Measurements from ENCODE around the gene LRBA. TPM values are rescaled to one million over a fixed set of nuclear protein-coding genes. Genes with fewer than 3 reads are reported as not detected.

Gene LRBA
- total RNA-seq, 1 donor from 2014 or later, result 66.2 TPM

DNA sequence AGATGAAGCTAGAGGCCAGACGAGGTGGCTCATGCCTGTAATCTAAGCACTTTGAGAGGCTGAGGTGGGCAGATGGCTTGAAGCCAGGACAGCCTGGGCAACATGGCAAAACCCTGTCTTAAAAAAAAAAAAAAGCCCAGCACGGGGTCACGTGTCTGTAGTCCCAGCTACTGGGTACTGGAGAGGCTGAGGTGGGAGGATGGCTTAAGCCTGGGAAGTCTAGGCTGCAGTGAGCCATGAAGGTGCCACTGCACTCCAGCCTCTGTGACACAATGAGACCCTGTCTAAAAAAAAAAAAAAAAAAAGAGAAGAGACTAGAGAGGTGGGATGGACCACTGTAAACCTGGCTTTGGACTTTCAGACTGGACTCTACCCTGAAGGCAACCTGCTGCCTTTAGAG is 10.7 kb upstream of the LRBA start:
- Mint-ChIP-seq H3K4me3 (no peak overlapping the region), H3K4me1 (no peaks in the 10 kb centered on the region), H3K27ac (no peak overlapping the region), H3K9me3 (no peaks in the 10 kb centered on the region), H3K27me3 (ENCODE audit: low read depth) (no peaks in the 10 kb centered on the region), H3K36me3 (no peaks in the 10 kb centered on the region)
- TF ChIP-seq, protein P1, sequence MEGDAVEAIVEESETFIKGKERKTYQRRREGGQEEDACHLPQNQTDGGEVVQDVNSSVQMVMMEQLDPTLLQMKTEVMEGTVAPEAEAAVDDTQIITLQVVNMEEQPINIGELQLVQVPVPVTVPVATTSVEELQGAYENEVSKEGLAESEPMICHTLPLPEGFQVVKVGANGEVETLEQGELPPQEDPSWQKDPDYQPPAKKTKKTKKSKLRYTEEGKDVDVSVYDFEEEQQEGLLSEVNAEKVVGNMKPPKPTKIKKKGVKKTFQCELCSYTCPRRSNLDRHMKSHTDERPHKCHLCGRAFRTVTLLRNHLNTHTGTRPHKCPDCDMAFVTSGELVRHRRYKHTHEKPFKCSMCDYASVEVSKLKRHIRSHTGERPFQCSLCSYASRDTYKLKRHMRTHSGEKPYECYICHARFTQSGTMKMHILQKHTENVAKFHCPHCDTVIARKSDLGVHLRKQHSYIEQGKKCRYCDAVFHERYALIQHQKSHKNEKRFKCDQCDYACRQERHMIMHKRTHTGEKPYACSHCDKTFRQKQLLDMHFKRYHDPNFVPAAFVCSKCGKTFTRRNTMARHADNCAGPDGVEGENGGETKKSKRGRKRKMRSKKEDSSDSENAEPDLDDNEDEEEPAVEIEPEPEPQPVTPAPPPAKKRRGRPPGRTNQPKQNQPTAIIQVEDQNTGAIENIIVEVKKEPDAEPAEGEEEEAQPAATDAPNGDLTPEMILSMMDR (IDR thresholded peaks at IDR 0.05; ENCODE audit: unreplicated experiment), result no peak
- no peak for DNase-seq (ENCODE audit: low spot score in 2 of 2, unreplicated experiment in 2 of 2)

GRCh38 chr4:151022586-151022985 is 7.5 kb upstream of the LRBA start:
- H3K36me3 Mint-ChIP-seq, result no peaks in the 10 kb centered on the region
- no peak overlapping the region for H3K4me3 Mint-ChIP-seq
- H3K27me3 Mint-ChIP-seq (ENCODE audit: low read depth), result no peaks in the 10 kb centered on the region
- H3K9me3 Mint-ChIP-seq, result no peaks in the 10 kb centered on the region
- no peak for DNase-seq (ENCODE audit: low spot score in 2 of 2, unreplicated experiment in 2 of 2)
- no peaks in the 10 kb centered on the region for H3K4me1 Mint-ChIP-seq
- no peak overlapping the region for H3K27ac Mint-ChIP-seq
- TF ChIP-seq, protein P1 (IDR thresholded peaks at IDR 0.05; ENCODE audit: unreplicated experiment), result no peak

- Mint-ChIP-seq H3K4me1 (no peaks in the 10 kb centered on the region), H3K9me3 (no peaks in the 10 kb centered on the region), H3K27ac (no peak overlapping the region), H3K4me3 (no peak overlapping the region), H3K36me3 (no peaks in the 10 kb centered on the region), H3K27me3 (ENCODE audit: low read depth) (no peaks in the 10 kb centered on the region)
- TF ChIP-seq, protein P1 (IDR thresholded peaks at IDR 0.05; ENCODE audit: unreplicated experiment), result no peak
- no peak for DNase-seq (ENCODE audit: low spot score in 2 of 2, unreplicated experiment in 2 of 2)
Measured at GRCh38 chr4:151021637-151022334, 6.7 kb upstream of the LRBA start.

- Mint-ChIP-seq H3K27me3 (ENCODE audit: low read depth) (no peaks in the 10 kb centered on the region), H3K4me3 (peak overlapping the region; percentile 100), H3K36me3 (no peaks in the 10 kb centered on the region), H3K4me1 (peaks cover 26% of the 10 kb centered on the region), H3K27ac (peak overlapping the region; percentile 99), H3K9me3 (no peaks in the 10 kb centered on the region)
- TF ChIP-seq, protein P1 (IDR thresholded peaks at IDR 0.05; ENCODE audit: unreplicated experiment), result no peak
- peak; percentile 72 to 84 for DNase-seq (ENCODE audit: low spot score in 2 of 2, unreplicated experiment in 2 of 2)
Measured at GRCh38 chr4:151015459-151016347, 619 bp upstream of the LRBA start.

DNA sequence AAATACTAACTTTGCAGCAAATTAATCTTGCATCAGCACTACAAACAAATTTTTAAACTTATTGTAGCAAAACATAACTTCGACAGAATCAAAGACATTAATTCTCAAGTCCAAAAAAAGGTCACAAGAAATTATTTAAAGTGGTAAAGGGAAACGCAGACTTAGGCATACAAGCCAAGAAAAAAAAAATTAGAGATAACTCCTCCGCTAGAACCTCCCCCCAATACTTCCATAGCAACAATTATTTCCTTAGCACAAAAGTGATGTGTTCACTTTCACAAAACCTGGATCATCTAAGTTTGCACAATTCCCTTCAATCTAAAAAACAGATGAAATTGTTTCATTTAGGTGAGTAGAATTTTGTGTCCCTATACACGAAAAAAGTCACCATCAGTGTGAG is 1.1 kb downstream of the LRBA start:
- H3K36me3 Mint-ChIP-seq, result no peaks in the 10 kb centered on the region
- H3K4me1 Mint-ChIP-seq, result peaks cover 26% of the 10 kb centered on the region
- H3K4me3 Mint-ChIP-seq, result peak overlapping the region; percentile 100

More for the DNA sequence above, 1.1 kb downstream of the LRBA start:
- DNase-seq (ENCODE audit: low spot score in 2 of 2, unreplicated experiment in 2 of 2), result no peak
- Mint-ChIP-seq H3K27me3 (ENCODE audit: low read depth) (no peaks in the 10 kb centered on the region), H3K9me3 (no peaks in the 10 kb centered on the region), H3K27ac (peak overlapping the region; percentile 99)
- TF ChIP-seq, protein P1 (IDR thresholded peaks at IDR 0.05; ENCODE audit: unreplicated experiment), result no peak
